Endothelial cell of umbilical vein (primary cell): Measurements from ENCODE around the gene LLCFC1.

Source experiments
- EZH2 ChIP-seq: IDR thresholded peaks from 2 replicates; pipeline ENCODE4 v1.6.1; 2012; ENCODE audit warnings: borderline replicate concordance, low read depth, mild to moderate bottlenecking, moderate library complexity, low read length, inconsistent platforms; ENCODE audit not compliant: severe bottlenecking
- FOS ChIP-seq: IDR thresholded peaks from 2 replicates; pipeline ENCODE4 v1.6.1; 2011; ENCODE audit warnings: mild to moderate bottlenecking, low read length, moderate library complexity, borderline replicate concordance; ENCODE audit not compliant: insufficient read depth
- GATA2 ChIP-seq: IDR thresholded peaks from 2 replicates; pipeline ENCODE4 v1.7.0; 2011; ENCODE audit warnings: low read depth, mild to moderate bottlenecking, moderate library complexity, mixed read lengths, low read length; ENCODE audit not compliant: insufficient read length, insufficient read depth
- JUN ChIP-seq: IDR thresholded peaks from 2 replicates; pipeline ENCODE4 v1.6.1; 2011; ENCODE audit warnings: borderline replicate concordance, low read depth; ENCODE audit not compliant: insufficient read length, insufficient read depth
- MYC ChIP-seq: IDR thresholded peaks from one replicate; pipeline ENCODE4 v1.6.1; 2011; ENCODE audit warnings: mild to moderate bottlenecking, low read depth, low read length
- POLR2A ChIP-seq: IDR thresholded peaks from 2 replicates; pipeline ENCODE4 v1.6.1; 2012; ENCODE audit warnings: low read depth, mild to moderate bottlenecking, control low read depth, low read length
- POLR2AphosphoS5 ChIP-seq: IDR thresholded peaks from 2 replicates; pipeline ENCODE4 v1.6.1; 2012; ENCODE audit warnings: low read depth, mild to moderate bottlenecking, control low read depth, low read length, moderate library complexity; ENCODE audit not compliant: insufficient read depth
- TF ChIP-seq, protein P1 (sequence below), 2 donors: IDR thresholded peaks; 1 replicate in 1 of 2; 2 replicates in 1 of 2; pipeline ENCODE4 v1.5.1; 2011; ENCODE audit warnings: low read length in 2 of 2, mild to moderate bottlenecking in 2 of 2, moderate library complexity in 2 of 2, control low read depth in 1 of 2, inconsistent platforms in 1 of 2, low read depth in 1 of 2; ENCODE audit not compliant: insufficient read depth in 1 of 2; ENCODE audit errors: extremely low read depth in 1 of 2
- TF ChIP-seq, protein P2 (sequence below): IDR thresholded peaks from 2 replicates; pipeline ENCODE4 v1.6.1; 2011; ENCODE audit not compliant: insufficient read depth, insufficient read length

DNA sequence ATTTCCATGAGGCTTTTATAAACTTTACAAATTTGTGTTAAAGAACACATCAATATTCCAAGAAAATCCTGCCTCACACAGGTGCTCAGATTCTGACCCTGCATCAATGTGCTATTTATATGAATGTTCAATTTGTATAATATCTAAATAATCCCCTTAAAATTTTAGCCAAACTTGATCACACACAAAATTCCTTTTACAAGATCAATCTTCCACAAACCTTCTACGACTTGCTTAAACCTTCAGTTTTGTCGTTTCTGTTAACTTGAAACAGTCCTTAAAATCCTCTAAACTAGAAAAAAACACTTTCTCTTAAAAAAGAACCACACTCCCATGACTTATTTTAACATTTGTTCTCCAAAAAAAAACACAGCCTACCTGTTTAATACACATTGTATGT is 33.5 kb upstream of the LLCFC1 start:
- TF ChIP-seq GATA2 (no peak), POLR2A (no peak), EZH2 (no peak), POLR2AphosphoS5 (no peak), JUN (no peak), MYC (no peak), FOS (no peak)
- TF ChIP-seq, protein P1, sequence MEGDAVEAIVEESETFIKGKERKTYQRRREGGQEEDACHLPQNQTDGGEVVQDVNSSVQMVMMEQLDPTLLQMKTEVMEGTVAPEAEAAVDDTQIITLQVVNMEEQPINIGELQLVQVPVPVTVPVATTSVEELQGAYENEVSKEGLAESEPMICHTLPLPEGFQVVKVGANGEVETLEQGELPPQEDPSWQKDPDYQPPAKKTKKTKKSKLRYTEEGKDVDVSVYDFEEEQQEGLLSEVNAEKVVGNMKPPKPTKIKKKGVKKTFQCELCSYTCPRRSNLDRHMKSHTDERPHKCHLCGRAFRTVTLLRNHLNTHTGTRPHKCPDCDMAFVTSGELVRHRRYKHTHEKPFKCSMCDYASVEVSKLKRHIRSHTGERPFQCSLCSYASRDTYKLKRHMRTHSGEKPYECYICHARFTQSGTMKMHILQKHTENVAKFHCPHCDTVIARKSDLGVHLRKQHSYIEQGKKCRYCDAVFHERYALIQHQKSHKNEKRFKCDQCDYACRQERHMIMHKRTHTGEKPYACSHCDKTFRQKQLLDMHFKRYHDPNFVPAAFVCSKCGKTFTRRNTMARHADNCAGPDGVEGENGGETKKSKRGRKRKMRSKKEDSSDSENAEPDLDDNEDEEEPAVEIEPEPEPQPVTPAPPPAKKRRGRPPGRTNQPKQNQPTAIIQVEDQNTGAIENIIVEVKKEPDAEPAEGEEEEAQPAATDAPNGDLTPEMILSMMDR (IDR thresholded peaks at IDR 0.05; ENCODE audit: extremely low read depth in 1 of 2, insufficient read depth in 1 of 2, low read depth in 1 of 2, low read length in 2 of 2) = no peak
- TF ChIP-seq, protein P2, sequence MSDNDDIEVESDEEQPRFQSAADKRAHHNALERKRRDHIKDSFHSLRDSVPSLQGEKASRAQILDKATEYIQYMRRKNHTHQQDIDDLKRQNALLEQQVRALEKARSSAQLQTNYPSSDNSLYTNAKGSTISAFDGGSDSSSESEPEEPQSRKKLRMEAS = no peak
